ENCODE measurements around the gene TAC1.
"Not testable (repeated sequence)": the region's sequence is repeated elsewhere in the genome, so short reads cannot be mapped to it uniquely, and the experiment has no call there.

TAC1 gene, protein sequence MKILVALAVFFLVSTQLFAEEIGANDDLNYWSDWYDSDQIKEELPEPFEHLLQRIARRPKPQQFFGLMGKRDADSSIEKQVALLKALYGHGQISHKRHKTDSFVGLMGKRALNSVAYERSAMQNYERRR

DNA sequence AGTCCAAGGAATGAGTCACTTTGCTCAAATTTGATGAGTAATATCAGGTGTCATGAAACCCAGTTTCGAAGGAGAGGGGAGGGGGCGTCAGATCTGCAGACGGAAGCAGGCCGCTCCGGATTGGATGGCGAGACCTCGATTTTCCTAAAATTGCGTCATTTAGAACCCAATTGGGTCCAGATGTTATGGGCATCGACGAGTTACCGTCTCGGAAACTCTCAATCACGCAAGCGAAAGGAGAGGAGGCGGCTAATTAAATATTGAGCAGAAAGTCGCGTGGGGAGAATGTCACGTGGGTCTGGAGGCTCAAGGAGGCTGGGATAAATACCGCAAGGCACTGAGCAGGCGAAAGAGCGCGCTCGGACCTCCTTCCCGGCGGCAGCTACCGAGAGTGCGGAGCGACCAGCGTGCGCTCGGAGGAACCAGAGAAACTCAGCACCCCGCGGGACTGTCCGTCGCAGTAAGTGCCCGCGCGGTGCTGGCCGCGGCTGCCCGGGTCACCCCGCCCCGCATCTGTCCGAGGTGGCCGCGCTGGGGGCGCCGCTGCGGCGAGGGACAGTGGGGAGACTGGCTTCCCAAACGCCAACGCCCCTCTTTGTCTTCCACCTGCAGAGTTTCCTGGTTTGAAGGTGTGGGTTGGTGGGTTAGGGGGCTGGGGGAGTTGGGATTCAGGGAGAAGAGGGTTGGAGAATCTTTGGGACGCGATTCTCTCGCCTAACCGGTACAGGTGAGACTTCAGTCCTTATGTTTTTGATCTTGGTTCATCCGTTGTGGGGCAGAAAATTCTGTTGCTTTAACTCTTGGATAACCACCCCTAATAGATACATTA lies at the start of gene TAC1:
Gene TAC1 (plus strand): TSS at position 351 of the 829 bp plus-strand sequence. CDS start 527 bp downstream, outside the sequence.
- no peak for DNase-seq

DNA sequence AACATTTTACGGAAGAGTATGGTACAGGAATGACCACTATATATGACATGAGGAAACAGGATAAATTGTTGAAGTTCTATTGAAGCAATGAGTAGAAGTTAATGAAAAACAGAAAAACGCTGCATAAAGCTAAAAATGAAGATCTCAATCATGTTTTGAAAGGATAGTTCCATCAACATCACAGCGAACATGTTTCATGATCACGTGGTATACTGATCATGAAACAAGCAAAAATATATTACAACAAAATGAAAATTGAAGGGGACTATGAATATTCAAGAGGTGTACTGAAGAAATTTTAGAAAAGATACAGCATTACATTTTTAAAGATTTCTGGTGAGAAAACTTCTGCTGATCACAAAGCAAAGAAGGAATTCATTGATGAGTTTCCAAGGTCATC lies 45.9 kb upstream of the TAC1 start:
- DNase-seq, result no peak

DNA sequence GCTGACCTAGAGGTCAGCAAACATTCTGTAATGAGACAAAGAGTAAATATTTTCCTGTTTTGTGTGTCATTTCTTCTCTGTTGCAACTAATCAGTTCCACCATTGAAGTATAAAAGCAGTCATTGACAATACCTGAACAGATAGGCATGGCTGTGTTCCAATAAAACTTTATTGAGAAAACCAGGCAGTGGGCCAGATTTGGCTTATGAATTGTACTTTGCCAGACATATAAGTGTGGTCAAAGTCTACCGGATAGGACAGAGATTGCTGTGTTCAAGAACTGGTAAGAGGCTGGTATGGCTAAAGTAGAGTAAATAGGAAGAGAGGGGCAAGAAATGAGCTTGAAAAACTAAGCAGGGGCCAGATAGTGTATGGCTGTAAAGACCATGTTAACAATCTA lies 38.3 kb upstream of the TAC1 start:
- DNase-seq, result no peak

DNA sequence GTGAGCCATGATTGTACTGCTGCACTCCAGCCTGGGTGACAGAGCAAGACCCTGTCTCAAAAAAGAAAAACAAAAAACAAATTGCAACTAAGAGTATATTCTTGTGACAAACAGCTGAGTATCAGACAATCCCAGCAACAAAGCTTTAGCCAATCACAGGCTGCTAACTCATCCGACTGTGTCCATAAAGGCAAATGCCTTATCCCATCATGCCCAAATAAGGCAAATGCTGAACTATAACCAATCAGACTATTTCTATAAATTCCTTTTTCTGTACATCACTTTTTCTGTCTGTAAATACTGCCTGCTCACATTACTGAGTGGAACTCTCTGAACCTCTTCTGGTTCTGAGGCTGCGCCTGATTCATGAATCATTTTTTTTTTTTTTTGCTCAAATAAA lies 37.5 kb upstream of the TAC1 start:
- DNase-seq, result no peak

DNA sequence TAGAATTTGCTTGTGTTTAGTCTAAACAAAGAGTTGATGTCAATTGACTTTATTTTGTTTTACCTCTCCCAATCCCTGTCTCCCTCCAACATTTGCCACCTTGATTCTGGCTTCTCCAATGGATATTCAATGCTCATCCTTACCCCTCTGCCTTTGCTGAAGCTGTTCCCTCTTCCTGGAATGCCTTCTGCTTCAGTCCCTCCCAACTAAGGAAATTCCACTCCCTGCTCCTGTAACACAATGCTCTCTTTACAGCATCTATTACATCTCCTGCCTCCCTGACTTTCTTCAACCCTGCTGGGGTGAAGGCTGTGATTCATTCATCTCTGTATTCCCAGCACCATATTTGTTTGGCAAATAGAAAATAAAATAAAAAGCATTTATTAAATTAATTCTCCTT lies 34.5 kb upstream of the TAC1 start:
- no peak for DNase-seq

DNA sequence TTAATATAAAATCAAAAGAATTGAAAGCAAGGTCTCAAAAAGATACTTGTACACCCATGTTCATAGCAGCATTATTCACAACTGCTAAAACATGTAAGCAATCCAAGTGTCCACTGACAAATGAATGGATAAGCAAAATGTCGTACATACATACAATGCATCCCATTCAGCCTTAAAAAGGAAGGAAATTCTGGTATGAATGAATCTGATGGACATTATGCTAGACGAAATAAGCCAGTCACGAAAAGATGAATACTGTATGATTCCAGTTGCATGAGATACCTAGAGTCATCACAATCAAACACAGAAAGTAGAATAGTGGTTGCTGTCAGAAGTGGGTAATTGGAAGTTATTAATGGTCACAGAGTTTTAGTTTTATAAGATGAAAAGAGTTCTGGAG lies 9.5 kb upstream of the TAC1 start:
- no peak for DNase-seq

DNA sequence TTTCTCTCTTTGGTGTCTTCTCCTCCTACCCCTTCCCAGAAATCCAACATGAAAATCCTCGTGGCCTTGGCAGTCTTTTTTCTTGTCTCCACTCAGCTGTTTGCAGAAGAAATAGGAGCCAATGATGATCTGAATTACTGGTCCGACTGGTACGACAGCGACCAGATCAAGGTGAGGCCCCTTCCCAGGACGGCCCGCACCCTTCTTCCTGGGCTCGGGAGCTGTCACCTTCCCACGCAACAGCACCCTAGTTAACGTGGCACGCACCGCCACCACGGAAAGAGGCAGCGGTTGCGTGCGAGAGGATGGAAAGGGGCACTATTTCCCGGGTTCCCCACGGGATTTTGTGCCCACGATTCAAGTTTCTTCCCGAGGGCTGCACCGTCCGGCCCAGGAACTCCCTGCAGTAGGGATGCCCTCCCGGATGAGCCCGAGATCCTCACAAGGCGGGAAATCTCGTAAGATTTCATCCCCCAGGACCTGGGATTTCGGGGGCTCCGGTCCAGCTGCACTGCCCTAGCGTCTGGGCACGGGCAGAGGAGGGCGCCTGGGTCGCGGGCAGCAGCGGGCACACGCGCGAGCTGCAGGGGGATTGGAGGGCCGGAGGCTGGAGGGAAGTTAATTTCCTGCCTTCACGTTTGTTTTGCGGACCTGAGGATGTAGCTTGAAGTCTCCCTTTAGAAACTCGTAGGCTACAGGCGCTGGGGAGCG lies 834 bp downstream of the TAC1 start:
- DNase-seq, result no peak

DNA sequence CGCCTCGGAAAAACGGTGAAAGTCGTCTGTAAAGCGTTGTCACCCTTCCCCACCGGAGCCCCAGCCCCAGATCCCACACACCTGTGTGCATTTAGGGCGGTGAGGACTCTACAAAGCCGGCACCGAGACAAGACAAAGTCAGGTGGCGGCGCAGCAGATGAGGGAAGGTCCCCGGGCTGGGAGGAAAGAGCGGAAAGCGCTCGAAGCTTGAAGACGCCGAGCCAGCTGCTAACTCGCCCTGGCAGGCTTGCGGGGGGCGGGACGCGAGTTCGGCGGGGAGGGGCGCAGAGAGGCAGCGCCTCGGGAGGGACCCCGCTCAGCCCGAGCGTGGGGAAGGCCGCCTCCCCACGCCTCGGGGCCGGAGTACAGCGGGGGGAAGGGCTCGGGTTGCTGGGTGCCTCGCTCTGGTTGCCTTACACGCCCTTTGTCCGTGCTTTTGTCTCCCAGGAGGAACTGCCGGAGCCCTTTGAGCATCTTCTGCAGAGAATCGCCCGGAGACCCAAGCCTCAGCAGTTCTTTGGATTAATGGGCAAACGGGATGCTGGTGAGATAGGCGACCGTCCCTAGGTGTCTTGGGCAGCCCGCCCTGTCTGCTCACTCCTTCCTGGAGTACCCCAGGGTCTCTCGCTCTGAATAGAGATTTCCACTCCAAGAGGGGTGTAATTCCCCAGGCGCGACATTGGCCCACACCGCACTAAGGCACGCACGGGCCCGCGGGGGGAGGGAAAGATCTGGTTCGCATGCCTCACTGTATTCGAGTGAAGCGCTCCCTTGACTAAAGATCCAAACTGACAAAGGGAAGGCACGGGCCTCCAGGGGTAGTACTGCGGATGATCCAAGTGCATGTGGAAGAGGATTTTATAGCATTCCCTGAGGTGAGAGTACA lies 1.6 kb downstream of the TAC1 start:
- DNase-seq, result no peak

DNA sequence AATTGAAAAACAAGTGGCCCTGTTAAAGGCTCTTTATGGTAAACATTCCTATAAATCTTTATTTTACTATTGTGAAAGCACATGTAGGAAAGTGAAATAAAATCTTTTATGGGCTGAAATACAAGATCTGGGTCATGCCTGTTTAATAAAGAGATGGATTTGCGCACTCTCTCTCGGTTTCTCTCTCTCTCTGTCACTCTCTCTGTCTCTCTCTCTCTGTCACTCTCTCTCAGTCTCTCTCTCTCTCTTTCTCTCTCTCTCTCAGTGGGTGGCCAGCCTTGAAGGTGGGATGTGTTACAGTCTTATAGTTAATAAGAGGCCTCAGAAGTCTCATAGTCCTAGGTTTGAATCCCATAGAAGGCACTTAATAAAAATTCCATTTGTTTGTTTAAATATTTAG lies 2.4 kb downstream of the TAC1 start:
- no peak for DNase-seq

DNA sequence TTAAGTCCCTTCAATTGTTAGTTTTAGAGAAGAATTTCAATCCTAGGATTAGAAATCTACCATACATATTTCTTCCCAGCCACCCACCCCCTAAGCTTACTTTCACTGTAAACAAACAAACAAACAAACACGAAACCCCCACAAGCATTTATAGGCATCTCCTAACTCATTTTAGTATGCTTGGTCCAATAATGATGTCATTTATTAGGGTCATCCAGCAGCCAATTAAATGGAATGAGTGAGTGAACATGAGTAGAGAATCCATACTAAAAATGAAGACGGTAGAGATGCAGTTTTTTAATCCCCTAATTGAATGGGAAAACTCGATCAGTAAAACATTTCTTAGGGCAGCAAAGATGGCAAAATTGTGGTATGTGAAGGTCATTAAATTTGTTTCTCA lies 3.2 kb downstream of the TAC1 start:
- DNase-seq, result no peak

DNA sequence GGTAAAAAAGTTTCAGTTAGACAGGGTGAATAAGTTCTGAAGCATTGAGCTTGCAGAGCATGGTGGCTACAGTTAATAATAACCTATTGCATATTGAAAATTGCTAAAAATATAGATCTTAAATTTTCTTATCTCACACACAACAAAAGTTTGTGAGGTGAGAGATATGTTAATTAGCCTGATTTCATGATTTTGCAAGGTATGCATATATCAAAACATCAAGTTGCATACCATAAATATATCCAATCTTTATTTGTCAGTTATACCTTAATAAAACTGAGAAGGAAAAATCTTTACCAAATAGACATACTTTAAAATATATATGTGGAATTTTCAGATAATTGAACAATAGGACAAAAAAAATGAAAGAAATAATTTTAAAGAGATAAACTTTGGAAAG lies 16.6 kb downstream of the TAC1 start:
- no peak for DNase-seq

DNA sequence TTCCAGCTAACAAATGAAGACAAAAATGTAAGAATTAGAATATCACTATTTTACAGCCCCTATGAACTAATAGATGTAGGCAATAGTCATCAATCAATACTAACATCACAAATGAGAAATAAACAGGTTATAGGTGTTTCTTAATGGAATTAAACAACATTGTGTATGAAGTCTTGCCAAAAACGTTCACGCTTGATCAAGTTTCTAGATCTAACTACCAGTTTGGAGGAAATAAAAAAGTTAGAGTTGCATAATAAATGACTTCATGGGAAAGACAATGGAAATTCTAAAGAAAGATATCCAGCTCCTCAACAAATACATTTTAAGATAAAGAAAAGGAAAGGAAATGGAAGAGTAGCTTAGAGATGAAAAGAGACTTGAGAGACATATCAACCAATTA lies 19.7 kb downstream of the TAC1 start:
- no peak for DNase-seq

DNA sequence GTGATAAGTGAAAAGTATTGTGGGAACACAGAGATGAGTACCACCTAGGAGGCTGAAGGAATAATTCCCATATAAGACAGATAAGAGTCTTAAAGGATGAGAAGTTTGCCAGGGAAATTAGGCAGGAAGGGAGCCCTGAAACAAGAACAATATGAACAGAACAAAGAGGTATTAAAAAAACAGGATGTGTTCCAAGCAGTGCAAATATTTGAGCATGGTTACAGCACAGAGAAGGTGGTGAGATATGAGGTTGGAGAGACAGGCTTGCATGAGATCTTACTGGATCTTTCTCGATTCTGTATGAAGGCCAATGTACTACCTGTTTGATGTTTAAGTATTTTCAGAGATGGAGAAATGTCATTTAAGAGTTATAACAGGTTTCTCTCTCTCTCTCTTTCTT lies 20.3 kb downstream of the TAC1 start:
- DNase-seq, result no peak

DNA sequence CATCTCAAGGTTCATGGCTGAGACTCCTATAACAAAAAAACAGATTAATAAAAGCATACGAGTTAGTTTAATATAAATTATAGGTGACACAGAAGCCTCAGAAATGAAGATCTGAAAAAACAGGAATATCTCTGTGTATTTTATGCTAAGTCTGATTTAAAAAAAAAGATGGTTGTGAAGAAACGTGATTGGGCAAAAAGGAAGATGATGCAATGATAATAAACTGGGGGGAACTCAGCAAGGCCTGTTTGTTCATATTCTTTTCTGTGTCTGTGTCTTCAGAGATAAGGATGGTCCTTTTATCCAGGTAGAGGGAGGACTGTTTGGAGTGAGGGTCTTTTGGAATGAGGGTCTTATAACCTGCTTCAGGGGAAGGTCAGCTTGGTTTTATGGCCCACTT lies 25.9 kb downstream of the TAC1 start:
- DNase-seq, result no peak

DNA sequence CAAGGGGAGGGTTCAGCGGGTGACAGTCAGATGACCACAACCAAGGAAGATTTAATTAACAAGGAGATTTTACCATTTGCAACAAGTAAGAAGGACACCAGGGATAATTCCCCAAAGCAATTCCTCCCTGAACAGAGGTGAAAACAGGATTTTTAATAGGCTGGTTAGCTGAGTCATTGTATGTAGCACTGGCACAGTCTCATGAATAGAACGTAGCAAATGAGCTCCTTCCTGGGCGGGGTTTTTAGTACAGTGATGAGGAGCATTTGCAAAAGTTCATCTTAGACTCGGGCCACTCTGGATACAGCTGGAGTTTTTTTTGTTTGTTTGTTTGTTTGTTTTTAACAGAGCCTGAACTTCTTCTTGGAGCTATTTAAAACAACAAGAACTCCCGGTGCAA lies 39.0 kb downstream of the TAC1 start:
- DNase-seq, result no peak

DNA sequence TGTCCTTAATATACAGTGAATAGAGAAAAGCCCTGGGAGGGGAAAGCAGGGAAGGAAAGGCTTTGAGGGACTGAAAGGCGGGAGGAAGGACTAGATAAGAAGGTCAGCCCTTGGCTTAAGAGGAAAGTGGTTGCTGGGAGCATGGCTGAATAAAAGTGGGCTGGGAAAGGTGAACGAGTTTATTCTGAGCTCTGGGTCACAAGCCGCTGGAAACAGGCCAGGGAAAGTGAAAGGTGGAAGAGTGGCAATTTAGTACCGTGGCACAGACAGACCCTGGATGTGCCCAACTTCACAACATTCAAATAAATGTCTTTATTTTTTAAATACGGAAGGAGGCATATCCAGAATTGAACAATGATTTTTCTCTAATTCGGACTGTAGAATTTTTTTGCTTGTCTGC lies 39.7 kb downstream of the TAC1 start:
- DNase-seq, result no peak

DNA sequence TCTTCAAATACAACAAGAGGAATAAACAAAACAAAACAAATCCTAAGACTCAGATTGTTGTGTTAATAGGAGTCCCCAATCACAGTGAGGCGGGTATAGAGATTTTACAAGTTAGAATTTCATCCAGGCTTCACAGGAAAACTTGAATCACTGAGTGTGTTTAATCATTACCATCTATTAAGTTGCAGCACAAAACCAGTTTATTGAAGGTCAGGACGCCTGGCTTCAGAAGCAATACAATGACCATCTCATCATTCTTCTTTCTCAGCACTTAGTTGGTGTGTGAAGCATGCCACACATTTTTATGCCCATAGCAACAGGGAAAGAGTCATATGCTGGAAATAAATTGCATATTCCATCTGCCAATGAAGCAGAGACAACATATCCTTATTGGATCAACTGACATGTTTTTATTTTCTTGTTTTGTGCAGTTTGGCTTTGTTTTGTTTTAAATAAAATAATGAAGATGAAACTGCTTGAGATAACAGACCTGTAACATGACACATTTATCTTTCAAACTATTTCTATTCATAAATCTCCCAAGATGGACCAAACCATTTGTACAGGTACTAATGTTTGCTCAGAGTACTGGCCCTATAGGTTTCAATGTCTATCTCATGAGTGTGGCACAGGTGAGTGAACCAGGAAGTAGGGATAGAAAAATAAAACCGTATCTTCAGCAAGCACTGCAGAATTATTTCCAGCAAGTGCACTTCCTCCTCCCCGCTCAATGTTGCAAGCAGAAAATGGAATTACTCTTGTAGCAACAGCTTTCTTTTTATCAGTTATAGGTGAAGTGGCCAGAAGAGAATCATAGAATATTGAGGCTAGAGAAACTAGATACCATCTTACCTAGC lies 40.4 kb downstream of the TAC1 start:
- DNase-seq, result no peak

DNA sequence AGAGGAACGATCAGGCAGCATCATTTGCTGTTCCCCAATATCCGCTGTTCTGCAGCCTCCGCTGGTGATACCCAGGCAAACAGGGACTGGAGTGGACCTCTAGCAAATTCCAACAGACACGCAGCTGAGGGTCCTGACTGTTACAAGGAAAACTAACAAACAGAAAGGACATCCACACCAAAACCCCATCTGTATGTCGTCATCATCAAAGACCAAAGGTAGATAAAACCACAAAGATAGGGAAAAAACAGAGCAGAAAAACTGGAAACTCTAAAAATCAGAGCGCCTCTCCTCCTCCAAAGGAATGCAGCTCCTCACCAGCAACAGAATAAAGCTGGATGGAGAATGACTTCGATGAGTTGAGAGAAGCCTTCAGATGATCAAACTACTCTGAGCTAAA lies 54.5 kb downstream of the TAC1 start:
- not testable (repeated sequence) for DNase-seq

Data from CD4-positive, alpha-beta T cell treated with Interleukin-10 for 1 hour (primary cell).